HG03139 (cell line): ENCODE results near the gene DDX25.

Experiments used
- ATAC-seq: cut with Tn5 transposase; IDR thresholded peaks from one replicate; pipeline ENCODE4 v1.9.1; 2021; ENCODE audit not compliant: unreplicated experiment

The DDX25 gene

GRCh38 chr11:125933030-125933813 is 28.9 kb downstream of the DDX25 start:
- no peak for ATAC-seq

GRCh38 chr11:125934473-125934872 is 30.2 kb downstream of the DDX25 start:
- ATAC-seq = no peak

DNA sequence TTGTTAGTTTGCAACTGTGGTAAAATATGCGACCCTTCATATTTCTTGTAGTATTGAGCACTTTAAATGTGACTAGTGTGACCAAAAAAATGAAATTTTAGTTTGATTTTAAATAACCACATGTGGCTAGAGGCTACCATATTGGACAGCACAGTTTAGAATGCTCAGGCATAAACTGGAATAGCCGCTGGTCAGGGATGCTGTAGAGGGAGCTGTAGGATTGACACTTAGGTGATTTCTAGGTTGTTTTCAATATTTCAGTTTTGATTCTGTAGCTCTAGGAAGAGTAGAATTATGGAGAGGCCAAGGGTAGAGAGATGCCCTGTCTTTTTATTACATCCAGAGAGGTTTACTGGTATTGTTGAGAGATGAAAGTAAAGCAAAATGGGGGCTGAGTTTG is 30.7 kb downstream of the DDX25 start:
- no peak for ATAC-seq

GRCh38 chr11:125935618-125936199 is 31.4 kb downstream of the DDX25 start:
- no peak for ATAC-seq

- ATAC-seq = no peak
Observed at GRCh38 chr11:125938418-125938817, 34.1 kb downstream of the DDX25 start.

DNA sequence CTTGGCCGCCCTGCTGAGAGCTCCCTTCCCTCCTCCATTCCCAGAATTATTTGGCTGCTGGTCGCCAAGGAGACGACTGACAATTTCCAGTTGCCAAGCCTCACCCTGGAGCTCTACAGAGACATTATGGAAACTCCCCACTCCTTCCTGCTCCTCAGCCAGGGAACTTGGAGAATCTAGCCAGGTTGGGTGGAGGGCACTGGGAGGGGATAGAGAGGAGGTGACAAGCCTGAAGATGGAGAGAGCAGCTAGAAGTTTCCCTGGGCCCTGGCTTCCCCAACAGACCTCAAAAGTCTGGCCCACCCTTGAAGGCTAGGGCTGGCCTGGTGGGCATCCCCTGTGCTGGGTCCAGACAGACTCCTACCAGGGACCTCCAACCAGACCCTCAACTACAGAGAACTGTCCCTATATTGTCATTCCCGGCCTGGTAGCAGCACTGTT is 34.8 kb downstream of the DDX25 start:
- ATAC-seq = no peak

- ATAC-seq = no peak
Observed at GRCh38 chr11:125940145-125940544, 35.8 kb downstream of the DDX25 start.

- no peak for ATAC-seq
Observed at GRCh38 chr11:125941267-125941618, 36.9 kb downstream of the DDX25 start.

- ATAC-seq = no peak
Observed at GRCh38 chr11:125941619-125942611, 37.6 kb downstream of the DDX25 start.

- ATAC-seq = no peak
Observed at GRCh38 chr11:125942771-125943428, 38.6 kb downstream of the DDX25 start.

DNA sequence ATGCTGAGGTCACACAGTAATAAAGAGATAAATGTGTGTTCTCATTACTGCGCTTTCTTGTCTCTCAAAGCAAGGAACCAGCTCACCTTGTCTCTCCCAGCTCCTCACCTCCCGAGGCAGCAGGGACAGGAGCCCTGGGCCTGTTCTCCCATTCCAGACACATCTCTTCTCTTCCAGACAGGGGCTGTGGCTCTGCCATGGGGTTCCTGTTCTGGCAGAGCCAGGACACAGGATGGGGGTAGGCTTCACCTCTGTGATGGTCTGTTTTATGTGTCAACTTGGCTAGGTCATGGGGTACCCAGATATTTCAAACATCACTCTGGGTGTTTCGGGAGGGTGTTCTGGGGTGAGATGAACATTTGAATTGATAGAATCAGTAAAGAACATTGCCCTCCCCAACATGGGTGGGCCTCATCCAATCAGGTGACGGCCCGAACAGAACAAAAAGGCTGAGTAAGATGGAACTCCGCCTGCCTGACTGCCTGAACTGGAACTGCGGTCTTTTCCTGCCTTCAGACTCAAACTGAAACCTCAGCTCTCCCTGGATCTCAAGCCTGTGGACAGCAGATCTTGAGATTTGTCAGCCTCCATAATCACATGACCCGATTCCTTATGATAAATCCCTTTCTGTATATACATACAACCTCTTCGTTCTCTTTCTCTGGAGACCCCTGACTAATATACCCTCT is 39.5 kb downstream of the DDX25 start:
- ATAC-seq = no peak

DNA sequence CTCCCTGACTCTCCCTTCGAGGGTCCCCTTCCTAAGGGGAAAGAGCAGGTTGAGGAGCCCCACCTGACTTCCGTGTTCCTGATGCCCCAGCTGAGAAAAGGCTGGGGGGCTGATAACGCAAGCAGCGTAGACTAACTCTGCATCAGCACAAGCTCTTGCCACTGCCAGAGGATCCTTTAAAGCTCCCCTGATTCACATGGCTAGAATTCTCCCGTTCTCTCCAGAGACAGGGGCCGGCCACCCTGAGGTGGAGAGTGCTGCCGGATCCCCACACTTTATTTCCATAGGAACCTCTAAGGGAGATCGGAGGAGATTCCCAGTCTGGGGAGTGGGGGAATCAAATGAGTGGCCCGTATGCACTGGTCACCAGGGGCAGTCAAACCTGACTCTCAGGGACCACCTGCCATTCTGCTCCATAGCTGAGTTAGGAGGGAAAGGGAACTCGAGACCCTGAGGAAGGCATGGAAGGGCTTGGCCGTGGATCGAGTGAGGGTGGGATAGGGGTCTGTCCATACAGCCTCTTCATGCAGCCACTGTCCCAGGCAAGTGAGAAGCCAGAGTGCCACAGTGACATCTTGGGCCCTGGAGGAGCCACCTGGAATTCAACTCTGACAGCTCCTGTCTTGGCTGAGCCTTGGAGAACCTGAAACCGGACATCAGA is 40.2 kb downstream of the DDX25 start:
- ATAC-seq = no peak

DNA sequence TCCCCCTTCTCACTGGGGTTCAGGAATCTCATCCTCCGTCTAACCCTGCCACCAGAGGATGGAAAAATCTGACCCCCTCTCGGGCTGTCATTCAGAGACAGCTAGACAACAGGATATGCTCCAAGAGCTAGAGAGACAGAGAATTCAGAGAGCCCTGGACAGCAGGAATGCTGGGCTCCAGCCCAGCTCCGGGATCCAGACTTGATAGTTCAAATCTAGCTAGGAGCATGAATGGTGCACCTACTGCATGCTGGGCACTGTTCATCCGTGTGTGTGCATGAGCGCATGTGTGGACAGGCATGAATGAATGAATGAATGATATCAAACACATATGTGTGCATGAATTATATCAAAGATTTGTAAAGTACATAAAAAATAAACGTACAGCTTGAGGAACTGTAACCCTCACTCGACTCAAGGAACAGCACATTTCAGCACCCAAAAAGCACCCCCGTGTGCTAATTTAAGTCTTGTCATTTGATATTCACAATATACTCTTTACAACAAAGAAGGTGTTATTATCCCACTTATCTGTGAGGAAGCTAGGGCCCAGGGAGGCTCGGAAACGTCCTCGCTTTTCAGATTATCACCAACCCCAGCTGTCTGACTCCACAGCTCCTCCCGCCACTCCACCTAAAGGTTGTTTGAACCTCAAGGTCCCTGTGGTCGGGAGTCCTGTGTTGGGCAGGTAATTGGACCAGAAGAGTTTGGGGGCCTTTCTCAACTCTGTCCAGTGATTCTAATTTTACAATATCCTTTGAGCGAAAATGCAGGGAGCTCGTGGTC is 40.9 kb downstream of the DDX25 start:
- ATAC-seq = no peak

GRCh38 chr11:125945797-125946520 is 41.7 kb downstream of the DDX25 start, which contains the start of gene VSIG10L2:
TSS of gene VSIG10L2 (plus strand) at chr11:125946044. CDS start at chr11:125946056, 12 bp downstream.
- ATAC-seq = no peak

GRCh38 chr11:125946712-125947418 is 42.6 kb downstream of the DDX25 start:
- no peak for ATAC-seq

DNA sequence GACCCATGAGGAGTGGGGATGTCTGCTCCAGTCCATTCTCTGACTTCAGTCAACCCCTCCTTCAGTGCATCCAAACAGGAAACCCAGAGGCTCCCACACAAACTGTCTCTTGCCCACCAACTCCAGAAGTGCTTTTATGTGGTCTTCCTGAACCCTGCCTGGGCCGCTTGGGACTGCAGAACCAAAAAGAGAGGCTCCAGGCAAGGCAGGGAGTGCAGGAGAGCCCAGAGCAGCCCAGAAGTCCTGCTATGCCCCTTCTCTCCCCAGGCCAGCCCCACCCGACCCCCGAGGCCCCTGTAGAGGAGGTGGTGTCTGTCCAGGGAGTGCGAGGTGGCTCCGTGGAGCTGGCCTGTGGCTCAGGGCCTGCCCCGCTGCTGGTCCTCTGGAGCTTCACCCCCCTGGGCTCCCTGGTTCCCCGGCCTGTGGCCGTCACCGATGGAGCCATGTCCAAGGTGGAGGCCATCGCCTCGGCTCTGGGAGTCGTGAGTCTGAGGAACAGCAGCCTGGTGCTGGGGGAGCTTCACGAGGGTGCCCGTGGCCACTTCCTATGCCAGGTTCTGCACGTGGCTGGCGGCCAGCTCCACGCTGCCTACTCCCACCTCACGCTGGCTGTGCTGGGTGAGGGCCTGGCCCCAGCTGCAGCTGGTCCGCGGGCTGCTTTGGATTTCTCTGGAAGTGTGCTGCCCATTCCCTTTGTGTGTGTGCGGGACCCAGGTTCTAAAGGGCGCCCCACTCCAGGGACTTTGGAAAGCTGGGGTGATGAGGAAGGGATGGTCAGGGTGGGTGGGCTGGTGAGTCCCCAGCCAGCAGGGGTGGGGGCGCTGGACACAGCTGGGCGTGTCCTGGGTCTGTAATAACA is 43.3 kb downstream of the DDX25 start:
- ATAC-seq = no peak
